Vagina (tissue), 2 donors: ENCODE data around the gene FCN2. TPM values are rescaled to one million over a fixed set of nuclear protein-coding genes. Genes with fewer than 3 reads are reported as not detected.

Experiments used
- DNase-seq, 2 donors: peaks; one replicate each; pipeline ENCODE4 v3.0.0-alpha.2; 2017; ENCODE audit errors: extremely low spot score in 2 of 2
- H3K27ac ChIP-seq: fragments of 200-600 bp; sonication (generic); one replicate; pipeline ENCODE4 v1.5.1; 2019
- H3K27me3 ChIP-seq: fragments of 200-600 bp; sonication (generic); one replicate; pipeline ENCODE4 v1.5.1; 2019
- H3K36me3 ChIP-seq, 2 donors: fragments of 200-600 bp; sonication (generic); one replicate each; pipeline ENCODE4 v1.5.1; 2017 to 2019
- H3K4me1 ChIP-seq: fragments of 200-600 bp; sonication (generic); one replicate; pipeline ENCODE4 v1.5.1; 2019
- H3K4me3 ChIP-seq, 2 donors: fragments of 200-600 bp; sonication (generic); 1 replicate in 1 of 2; 2 replicates in 1 of 2; pipeline ENCODE4 v1.5.1; 2016 to 2019
- H3K9me3 ChIP-seq: fragments of 200-600 bp; sonication (generic); one replicate; pipeline ENCODE4 v1.5.1; 2019
- CTCF ChIP-seq, 3 experiments: fragments of 450-650 bp in 2 of 3; fragments of 200-600 bp in 1 of 3; sonication (generic) in 1 of 3; IDR thresholded peaks; one replicate each; pipeline ENCODE4 v1.5.1; 2017 to 2019; ENCODE audit warnings: antibody characterized with exemption in 3 of 3, mild to moderate bottlenecking in 2 of 3, moderate library complexity in 2 of 3
- POLR2A ChIP-seq, 2 donors: fragments of 450-650 bp; IDR thresholded peaks; one replicate each; pipeline ENCODE4 v1.6.1; 2017; ENCODE audit warnings: antibody characterized with exemption in 2 of 2, mild to moderate bottlenecking in 2 of 2, moderate library complexity in 2 of 2
- POLR2AphosphoS5 ChIP-seq, 2 donors: sonication (generic); formaldehyde crosslinking; IDR thresholded peaks; one replicate each; pipeline ENCODE4 v1.9.0; 2017; ENCODE audit warnings: antibody characterized with exemption in 2 of 2, mild to moderate bottlenecking in 2 of 2, low read depth in 1 of 2; ENCODE audit not compliant: insufficient read depth in 1 of 2
- intact Hi-C: fragments of 100-400 bp; cut with DNase I; formaldehyde crosslinking; loops from one replicate; pipeline ENCODE4 v1.15.1; 2023
- total RNA-seq: library from RNA; depleted of rRNA; stranded (reverse); fragments of >200 nt; gene quantifications from one replicate; pipeline ENCODE4 v1.2.3, GENCODE V29; 2016

The FCN2 gene
- total RNA-seq, 1 donor from 2014 or later = not detected

DNA sequence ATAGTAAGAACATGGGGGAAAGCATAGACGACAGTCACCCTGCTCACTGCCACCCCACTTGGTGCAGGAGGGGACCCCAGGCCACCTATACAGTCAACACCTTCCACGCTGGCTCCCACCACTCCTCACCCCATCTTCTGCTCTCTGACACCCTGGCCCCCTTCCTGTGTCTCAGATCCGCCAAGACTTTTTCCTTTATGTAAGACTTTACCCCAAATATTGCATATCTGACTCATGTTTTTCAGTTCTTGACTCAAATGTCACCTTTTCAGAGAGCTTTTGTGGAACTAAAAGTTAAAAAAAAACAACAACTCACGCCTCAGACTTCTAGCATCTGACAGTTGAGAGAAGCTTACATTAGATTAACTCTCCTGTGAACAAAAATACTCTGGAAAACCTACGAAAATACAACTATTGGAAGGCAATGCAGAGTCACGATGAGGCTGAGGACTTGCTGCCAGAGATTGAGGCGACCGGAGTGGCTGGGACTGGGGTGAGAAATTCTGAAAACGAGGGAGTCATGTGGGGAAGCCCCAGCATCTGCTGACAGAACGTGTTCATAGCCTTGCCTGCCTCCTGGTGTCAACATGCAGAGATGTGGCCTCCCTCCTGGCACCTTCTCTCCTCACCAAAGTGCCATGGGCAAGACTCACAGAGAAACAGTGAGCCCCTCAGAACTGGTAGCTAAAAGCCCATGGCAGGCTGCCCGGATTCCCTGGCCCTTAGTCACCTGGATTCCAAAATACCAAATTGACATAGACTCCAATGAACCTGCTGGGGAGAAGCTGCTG, 22.4 kb upstream of the FCN2 start:
- DNase-seq = no peak
- H3K36me3 ChIP-seq = no peaks in the 10 kb centered on the region
- no peak overlapping the region for H3K4me3 ChIP-seq
- no peaks in the 10 kb centered on the region for H3K9me3 ChIP-seq
- H3K27ac ChIP-seq = no peak overlapping the region
- intact Hi-C loops = no loop called here
- H3K4me1 ChIP-seq = no peaks in the 10 kb centered on the region
- H3K27me3 ChIP-seq = no peaks in the 10 kb centered on the region
- TF ChIP-seq CTCF (IDR thresholded peaks at IDR 0.05) = no peak
- no peak for TF ChIP-seq POLR2A (IDR thresholded peaks at IDR 0.05)
- no peak for TF ChIP-seq POLR2AphosphoS5 (IDR thresholded peaks at IDR 0.05; ENCODE audit: insufficient read depth in 1 of 2, low read depth in 1 of 2)

- Histone ChIP-seq H3K4me3 (no peak overlapping the region), H3K4me1 (peaks cover 7% of the 10 kb centered on the region), H3K27ac (no peak overlapping the region), H3K36me3 (no peaks in the 10 kb centered on the region), H3K9me3 (no peaks in the 10 kb centered on the region), H3K27me3 (no peaks in the 10 kb centered on the region)
- TF ChIP-seq CTCF (IDR thresholded peaks at IDR 0.05) (no peak), POLR2AphosphoS5 (IDR thresholded peaks at IDR 0.05; ENCODE audit: insufficient read depth in 1 of 2, low read depth in 1 of 2) (no peak), POLR2A (IDR thresholded peaks at IDR 0.05) (no peak)
- DNase-seq = no peak
- intact Hi-C loops = no loop called here
Observed at GRCh38 chr9:134860510-134860909, 20.1 kb upstream of the FCN2 start.

DNA sequence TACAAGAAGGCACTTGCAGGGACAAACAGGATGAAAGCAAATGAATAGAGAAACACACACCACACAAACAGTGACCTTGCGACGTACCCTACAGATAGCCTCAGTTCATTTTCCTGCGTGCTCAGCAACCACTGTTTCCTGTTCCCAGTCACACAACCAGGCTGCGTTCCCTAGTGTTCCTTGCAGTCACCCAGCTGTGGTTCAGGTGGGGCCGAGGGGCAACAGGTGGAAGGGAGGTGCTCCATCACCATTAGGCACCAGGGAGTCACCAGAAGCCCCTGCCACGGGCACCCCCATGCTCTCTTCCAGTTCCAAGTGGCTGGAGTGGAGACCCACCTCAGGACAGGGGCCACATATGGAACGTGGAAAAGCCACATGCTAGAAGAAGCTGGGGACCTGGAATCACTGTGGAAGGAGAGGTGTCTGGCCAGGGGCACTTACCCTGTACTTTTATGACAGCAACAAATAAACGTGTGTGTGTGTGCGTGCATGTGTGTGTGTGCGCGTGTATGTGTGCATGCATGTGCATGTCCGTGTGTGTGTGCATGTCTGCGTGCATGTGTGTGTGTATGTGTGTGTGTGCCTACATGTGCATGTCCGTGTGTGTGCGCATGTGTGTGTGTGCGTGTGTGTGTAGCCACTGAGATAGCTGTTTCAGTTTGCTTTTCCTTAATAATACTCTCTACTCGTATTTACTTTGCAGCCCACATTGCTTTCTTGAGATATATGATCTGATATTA, 18.8 kb upstream of the FCN2 start:
- no peaks in the 10 kb centered on the region for H3K36me3 ChIP-seq
- H3K27me3 ChIP-seq = no peaks in the 10 kb centered on the region
- no peak overlapping the region for H3K4me3 ChIP-seq
- H3K9me3 ChIP-seq = no peaks in the 10 kb centered on the region
- intact Hi-C loops = no loop called here
- DNase-seq = no peak
- no peak for TF ChIP-seq POLR2A (IDR thresholded peaks at IDR 0.05)
- no peak for TF ChIP-seq POLR2AphosphoS5 (IDR thresholded peaks at IDR 0.05; ENCODE audit: insufficient read depth in 1 of 2, low read depth in 1 of 2)
- TF ChIP-seq CTCF (IDR thresholded peaks at IDR 0.05) = no peak
- no peak overlapping the region for H3K27ac ChIP-seq
- H3K4me1 ChIP-seq = peaks cover 7% of the 10 kb centered on the region

- H3K27ac ChIP-seq = no peak overlapping the region
- peaks cover 7% of the 10 kb centered on the region for H3K4me1 ChIP-seq
- H3K36me3 ChIP-seq = no peaks in the 10 kb centered on the region
- no peaks in the 10 kb centered on the region for H3K27me3 ChIP-seq
- TF ChIP-seq POLR2AphosphoS5 (IDR thresholded peaks at IDR 0.05; ENCODE audit: insufficient read depth in 1 of 2, low read depth in 1 of 2) = no peak
- intact Hi-C loops = no loop called here
- no peaks in the 10 kb centered on the region for H3K9me3 ChIP-seq
- no peak overlapping the region for H3K4me3 ChIP-seq
- no peak for DNase-seq
Observed at GRCh38 chr9:134863306-134863902, 17.2 kb upstream of the FCN2 start.

- Histone ChIP-seq H3K27me3 (no peaks in the 10 kb centered on the region), H3K27ac (no peak overlapping the region), H3K9me3 (no peaks in the 10 kb centered on the region), H3K4me1 (peaks cover 7% of the 10 kb centered on the region), H3K36me3 (no peaks in the 10 kb centered on the region), H3K4me3 (no peak overlapping the region)
- intact Hi-C loops = no loop called here
- no peak for TF ChIP-seq POLR2A (IDR thresholded peaks at IDR 0.05)
- no peak for TF ChIP-seq POLR2AphosphoS5 (IDR thresholded peaks at IDR 0.05; ENCODE audit: insufficient read depth in 1 of 2, low read depth in 1 of 2)
- no peak for TF ChIP-seq CTCF (IDR thresholded peaks at IDR 0.05)
- DNase-seq = no peak
Observed at GRCh38 chr9:134863941-134864820, 16.4 kb upstream of the FCN2 start.
